ENCODE measurements around the gene LCK. TPM values are rescaled to one million over a fixed set of nuclear protein-coding genes. Genes with fewer than 3 reads are reported as not detected.
A peak's percentile ranks its signal among the peaks of the same experiment; 100 is the strongest.
"Not testable (repeated sequence)": the region's sequence is repeated elsewhere in the genome, so short reads cannot be mapped to it uniquely, and the experiment has no call there.

LCK gene
- total and polyA plus RNA-seq, 4 donors, result 2.4 to 8.9 (median 4.3) TPM

- peaks cover 0 to 3% (median 0%) of the 10 kb centered on the region in 4 donors for H3K36me3 ChIP-seq (ENCODE audit: control insufficient read depth in 4 of 4, insufficient read depth in 4 of 4, low read length in 4 of 4)
- peak; percentile 96 to 98 (median 97) for DNase-seq
- no peaks in the 10 kb centered on the region for H3K9me3 ChIP-seq (ENCODE audit: control insufficient read depth in 4 of 4, insufficient read depth in 3 of 4, low read length in 3 of 4)
- WGBS, 2 donors, result 0% methylated on average over 63 to 67 of the region's 67 CpGs
- ATAC-seq (ENCODE audit: insufficient read depth, low FRiP score), result peak; percentile 98
- H3K9ac ChIP-seq (ENCODE audit: insufficient read depth in 1 of 2, low read length in 2 of 2), result peak within 1 kb of the TSS; percentile 69 to 90
- H3K4me1 ChIP-seq (ENCODE audit: control insufficient read depth in 5 of 5, insufficient read depth in 5 of 5, low read length in 5 of 5), result peaks cover 0 to 6% (median 0%) of the 10 kb centered on the region in 5 donors
- TF ChIP-seq CTCF (IDR thresholded peaks at IDR 0.05; ENCODE audit: control extremely low read depth, extremely low read depth), result no peak
- H3K27ac ChIP-seq (ENCODE audit: low read depth in 1 of 2, low read length in 1 of 2), result peak within 1 kb of the TSS; percentile 88 to 92
- H3K4me3 ChIP-seq, result peak within 1 kb of the TSS; percentile 83
- no peaks in the 10 kb centered on the region for H3K27me3 ChIP-seq (ENCODE audit: control insufficient read depth in 3 of 3, insufficient read depth in 3 of 3, low read length in 2 of 3)
Measured at GRCh38 chr1:32291708-32292538, 40.9 kb downstream of the LCK start, which contains the start of gene HDAC1. HDAC1 (plus strand) TSS chr1:32292083; CDS start chr1:32292170, 87 bp downstream.

- H3K4me3 ChIP-seq; H3K4me1 ChIP-seq (ENCODE audit: control insufficient read depth in 5 of 5, insufficient read depth in 5 of 5, low read length in 5 of 5); H3K9ac ChIP-seq (ENCODE audit: insufficient read depth in 1 of 2, low read length in 2 of 2); DNase-seq; H3K27ac ChIP-seq (ENCODE audit: low read depth in 1 of 2, low read length in 1 of 2); H3K9me3 ChIP-seq (ENCODE audit: control insufficient read depth in 4 of 4, insufficient read depth in 3 of 4, low read length in 3 of 4); ATAC-seq (ENCODE audit: insufficient read depth, low FRiP score); H3K27me3 ChIP-seq (ENCODE audit: control insufficient read depth in 3 of 3, insufficient read depth in 3 of 3, low read length in 2 of 3): not testable (repeated sequence)
- WGBS, 2 donors, result 96% methylated on average over 16 of the region's 16 CpGs
- peaks cover 2 to 11% (median 3%) of the 10 kb centered on the region in 4 donors for H3K36me3 ChIP-seq (ENCODE audit: control insufficient read depth in 4 of 4, insufficient read depth in 4 of 4, low read length in 4 of 4)
Measured at GRCh38 chr1:32298211-32298610, 47.1 kb downstream of the LCK start.

- H3K27me3 ChIP-seq (ENCODE audit: control insufficient read depth in 3 of 3, insufficient read depth in 3 of 3, low read length in 2 of 3), result no peaks in the 10 kb centered on the region
- H3K27ac ChIP-seq (ENCODE audit: low read depth in 1 of 2, low read length in 1 of 2), result no peak overlapping the region
- H3K9me3 ChIP-seq (ENCODE audit: control insufficient read depth in 4 of 4, insufficient read depth in 3 of 4, low read length in 3 of 4), result no peaks in the 10 kb centered on the region
- no peak overlapping the region for H3K4me3 ChIP-seq
- H3K9ac ChIP-seq (ENCODE audit: insufficient read depth in 1 of 2, low read length in 2 of 2), result no peak overlapping the region
- H3K4me1 ChIP-seq (ENCODE audit: control insufficient read depth in 5 of 5, insufficient read depth in 5 of 5, low read length in 5 of 5), result peaks cover 0 to 6% (median 0%) of the 10 kb centered on the region in 5 donors
- no peak for TF ChIP-seq CTCF (IDR thresholded peaks at IDR 0.05; ENCODE audit: control extremely low read depth, extremely low read depth)
- no peak for ATAC-seq (ENCODE audit: insufficient read depth, low FRiP score)
- H3K36me3 ChIP-seq (ENCODE audit: control insufficient read depth in 4 of 4, insufficient read depth in 4 of 4, low read length in 4 of 4), result peaks cover 10 to 17% (median 11%) of the 10 kb centered on the region in 4 donors
- no peak for DNase-seq
Measured at GRCh38 chr1:32299327-32299726, 48.3 kb downstream of the LCK start.

GRCh38 chr1:32303358-32303757 lies 52.3 kb downstream of the LCK start:
- ATAC-seq (ENCODE audit: insufficient read depth, low FRiP score) (no peak), DNase-seq (no peak)
- 94 to 98% methylated on average over 3 of the region's 3 CpGs for WGBS, 2 donors
- no peak overlapping the region for H3K27ac ChIP-seq (ENCODE audit: low read depth in 1 of 2, low read length in 1 of 2)
- peaks cover 14 to 22% (median 19%) of the 10 kb centered on the region in 4 donors for H3K36me3 ChIP-seq (ENCODE audit: control insufficient read depth in 4 of 4, insufficient read depth in 4 of 4, low read length in 4 of 4)
- H3K9ac ChIP-seq (ENCODE audit: insufficient read depth in 1 of 2, low read length in 2 of 2), result no peak overlapping the region
- no peaks in the 10 kb centered on the region for H3K9me3 ChIP-seq (ENCODE audit: control insufficient read depth in 4 of 4, insufficient read depth in 3 of 4, low read length in 3 of 4)
- TF ChIP-seq CTCF (IDR thresholded peaks at IDR 0.05; ENCODE audit: control extremely low read depth, extremely low read depth), result no peak
- no peaks in the 10 kb centered on the region for H3K27me3 ChIP-seq (ENCODE audit: control insufficient read depth in 3 of 3, insufficient read depth in 3 of 3, low read length in 2 of 3)
- H3K4me3 ChIP-seq, result no peak overlapping the region
- H3K4me1 ChIP-seq (ENCODE audit: control insufficient read depth in 5 of 5, insufficient read depth in 5 of 5, low read length in 5 of 5), result peaks cover 0 to 11% (median 0%) of the 10 kb centered on the region in 5 donors
